NCI-H2171 treated with DMSO at 0.1 percent for 48 hours (cell line): ENCODE data around the gene CHL1.

Experiments
- DNase-seq: peaks from one replicate; lab custom pipeline; 2025; lab: John Stamatoyannopoulos, UW

CHL1 gene

DNA sequence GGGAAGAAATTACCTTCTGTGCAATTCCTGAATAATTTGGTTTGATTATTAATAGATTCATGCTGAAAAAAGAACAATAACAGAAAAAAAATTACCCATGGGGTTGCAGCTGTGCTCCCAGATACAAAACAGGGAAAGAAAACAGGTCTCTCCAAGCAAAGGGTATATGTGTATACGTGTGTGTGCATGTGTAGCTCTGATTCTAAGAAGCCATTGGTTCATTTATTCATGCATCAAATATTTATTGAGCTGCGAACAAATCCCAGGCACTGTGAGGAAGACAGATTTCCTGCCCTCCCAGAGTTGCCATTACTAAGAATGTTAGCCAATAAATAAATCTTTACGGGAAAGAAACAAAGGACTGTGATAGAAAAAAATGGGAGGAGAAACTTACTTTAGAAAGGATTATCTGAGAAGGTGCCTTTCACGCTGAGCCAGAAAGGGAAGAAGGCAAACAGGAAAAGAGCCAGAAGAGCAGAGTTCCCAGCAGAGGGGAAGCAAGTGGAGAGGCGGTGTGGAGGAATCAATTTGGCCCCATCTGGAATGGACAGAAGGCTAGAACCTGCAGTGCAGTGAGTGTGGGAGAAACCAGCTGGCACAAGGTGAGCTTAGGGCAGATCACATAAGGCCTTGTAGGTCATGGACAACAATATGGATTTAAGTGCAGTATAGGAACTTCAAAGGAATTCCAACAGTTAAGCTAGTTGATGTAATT lies 20.7 kb downstream of the CHL1 start:
- no peak for DNase-seq

GRCh38 chr3:217948-218347 lies 21.4 kb downstream of the CHL1 start:
- no peak for DNase-seq

DNA sequence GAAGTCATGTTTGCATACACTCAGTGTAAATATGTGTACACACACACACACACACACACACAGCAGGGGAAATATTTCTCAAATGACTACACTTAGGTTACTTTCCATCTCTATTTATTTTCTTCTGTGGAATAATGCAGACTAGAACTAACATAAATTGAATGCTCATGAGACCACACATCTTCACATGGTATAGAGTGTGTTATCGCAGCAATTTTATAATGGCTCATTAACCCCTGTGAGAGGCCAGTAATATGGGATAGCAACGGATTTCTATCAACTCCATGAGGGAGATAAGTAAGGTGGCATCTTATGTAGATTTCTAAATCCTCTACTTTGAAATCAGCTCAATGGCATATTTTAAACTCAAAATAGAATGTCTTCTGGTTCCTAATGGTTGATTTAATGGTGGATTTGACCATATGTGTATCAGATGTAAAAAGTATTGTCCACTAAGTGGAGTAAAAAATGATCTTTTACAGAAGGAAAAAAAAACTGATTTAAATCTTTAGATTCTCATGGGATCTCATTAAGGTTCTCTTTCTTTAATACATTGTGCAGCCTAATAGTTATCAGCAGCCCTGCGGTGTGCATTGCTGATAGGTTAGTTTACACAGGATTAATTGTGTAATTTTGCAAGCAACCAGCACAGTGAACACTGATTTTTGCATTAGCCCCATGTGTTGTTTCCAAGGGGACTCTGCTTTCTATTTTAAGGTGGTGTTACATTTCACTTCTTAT lies 32.0 kb downstream of the CHL1 start:
- DNase-seq: no peak

DNA sequence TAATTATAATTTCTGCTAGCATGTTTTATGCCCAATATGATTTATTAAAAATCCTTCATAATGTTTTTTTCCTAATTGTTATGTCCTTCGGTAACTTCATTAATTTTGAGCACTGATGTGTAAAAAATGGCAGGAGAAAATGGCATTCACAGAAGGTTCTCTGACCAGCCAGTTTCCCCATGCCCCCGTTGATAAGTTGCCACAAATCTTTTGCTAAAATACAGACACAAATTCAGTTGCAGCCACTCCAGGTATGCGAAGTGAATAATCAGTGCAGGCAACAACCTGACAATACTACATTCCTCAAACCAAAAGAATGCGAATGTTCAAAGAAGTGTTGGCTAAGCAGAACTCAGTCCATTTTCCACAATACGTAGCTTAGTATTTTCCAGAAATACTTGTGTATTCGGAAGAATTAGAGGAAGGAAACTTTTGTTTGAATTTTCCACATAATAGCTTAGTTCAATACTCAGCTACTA lies 32.7 kb downstream of the CHL1 start:
- DNase-seq: no peak

DNA sequence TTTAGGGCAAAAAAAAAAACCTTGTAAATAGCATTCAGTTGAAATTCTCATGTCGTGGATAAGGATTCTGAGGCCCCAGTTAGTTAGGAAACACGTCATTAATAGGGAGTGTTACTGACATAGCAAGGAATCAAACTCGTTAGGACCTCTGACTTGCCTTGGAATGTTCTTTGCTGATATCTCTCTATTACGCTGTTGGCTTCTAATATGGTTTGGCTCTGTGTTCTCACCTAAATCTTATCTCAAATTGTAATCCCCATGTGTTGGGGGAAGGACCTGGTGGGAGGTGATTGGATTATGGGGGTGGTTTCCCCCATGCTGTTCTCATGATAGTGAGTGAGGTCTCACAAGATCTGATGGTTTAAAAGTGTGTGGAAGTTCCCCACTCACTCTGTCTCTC lies 40.3 kb downstream of the CHL1 start:
- DNase-seq: no peak

GRCh38 chr3:242602-243355 lies 46.2 kb downstream of the CHL1 start:
- no peak for DNase-seq

GRCh38 chr3:243356-243725 lies 46.8 kb downstream of the CHL1 start:
- no peak for DNase-seq

DNA sequence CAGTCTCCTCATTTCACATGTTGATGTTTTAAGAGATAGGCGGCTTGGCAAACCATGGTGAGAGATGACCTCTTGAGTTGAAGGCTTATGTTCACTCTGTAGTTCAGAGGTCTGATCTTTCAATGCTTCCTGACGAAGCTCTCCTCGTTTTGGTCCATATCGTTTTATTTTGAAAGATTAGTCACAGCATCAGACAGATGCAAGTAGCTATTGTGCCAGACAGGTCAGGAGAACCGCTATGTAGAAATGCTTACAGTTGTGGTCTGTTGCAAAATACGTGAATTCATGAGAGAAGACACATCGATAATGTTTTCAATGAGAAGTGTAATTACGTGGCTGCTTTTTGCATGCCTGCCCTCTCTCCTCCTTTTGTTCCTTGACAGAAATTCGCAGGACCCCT lies 47.5 kb downstream of the CHL1 start:
- no peak for DNase-seq

- no peak for DNase-seq
Observed at GRCh38 chr3:247916-248315, 51.4 kb downstream of the CHL1 start.

DNA sequence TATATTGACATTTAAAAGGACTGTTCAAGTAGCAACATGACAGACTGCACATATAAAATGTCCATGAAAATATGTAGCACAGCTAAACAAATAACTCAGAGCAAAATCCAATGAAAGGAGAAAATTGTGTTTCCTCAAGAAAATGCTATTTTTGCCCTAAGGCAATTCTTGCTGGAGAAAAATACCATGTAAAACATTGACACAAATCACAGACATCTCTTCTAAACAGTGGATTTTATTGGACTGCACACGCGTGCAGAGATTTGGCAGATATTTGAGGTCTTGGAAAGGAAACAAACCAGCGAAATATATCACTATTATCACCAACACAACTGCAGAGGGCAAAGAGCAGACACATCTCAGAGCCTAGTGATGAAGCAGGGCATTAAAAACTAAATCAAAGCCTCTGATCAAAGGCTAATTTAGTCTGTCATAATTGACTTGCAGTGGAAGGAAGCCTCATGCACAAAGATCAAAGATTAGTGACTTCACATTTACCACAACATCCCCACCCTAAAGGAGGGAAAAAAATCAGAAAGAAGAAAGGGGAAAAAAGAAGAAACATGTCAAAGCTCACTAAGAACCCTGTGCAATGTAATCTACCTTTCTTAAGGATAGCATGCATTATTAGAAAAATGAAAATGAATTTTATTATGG lies 52.4 kb downstream of the CHL1 start:
- no peak for DNase-seq

DNA sequence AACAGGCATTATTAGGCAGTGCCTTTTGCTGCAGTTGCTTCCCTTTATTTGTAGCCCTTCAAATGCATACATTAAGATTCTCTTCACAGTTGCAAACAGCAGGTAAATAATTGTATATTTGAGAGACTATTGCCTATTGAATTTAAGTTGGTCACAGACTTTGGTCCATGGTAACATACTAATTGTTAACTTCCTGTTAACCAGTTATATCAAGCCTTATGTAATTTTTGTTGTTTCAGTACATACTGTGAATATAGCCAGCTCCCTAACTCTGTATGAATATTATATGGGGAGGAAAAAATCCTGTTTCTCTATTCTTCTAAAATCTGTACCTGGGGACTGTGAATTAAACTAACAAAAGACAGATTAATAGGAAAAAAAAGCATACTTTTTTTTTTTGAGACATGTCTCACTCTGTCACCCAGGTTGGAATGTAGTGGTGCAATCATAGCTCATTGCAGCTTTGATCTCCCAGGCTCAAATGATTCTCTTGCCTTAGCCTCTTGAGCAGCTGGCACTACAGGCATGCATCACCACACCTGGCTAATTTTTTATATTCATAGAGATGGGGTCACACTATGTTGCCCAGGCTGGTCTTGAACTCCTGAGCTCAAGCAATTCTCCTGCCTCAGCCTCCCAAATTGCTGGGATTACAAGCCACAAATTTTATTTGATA lies 53.2 kb downstream of the CHL1 start:
- DNase-seq: no peak

DNA sequence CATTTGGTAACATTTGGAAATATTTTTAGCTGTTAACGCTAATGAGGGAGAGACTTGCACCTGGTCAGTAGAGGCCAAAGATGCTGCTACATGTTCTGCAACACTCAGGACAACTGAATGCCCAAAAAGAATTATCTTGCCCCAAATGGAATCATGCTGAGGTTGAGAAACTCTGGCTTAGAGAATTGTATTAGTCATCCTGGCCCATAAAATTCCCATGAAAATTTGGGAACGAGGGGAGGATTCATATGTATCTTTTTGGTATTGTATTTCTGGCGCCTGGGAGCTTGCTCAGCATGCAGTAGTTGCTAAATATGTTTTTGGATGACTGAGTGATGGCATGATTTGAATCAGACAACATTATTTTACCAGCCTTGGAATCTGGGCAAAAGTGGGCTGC lies 59.9 kb downstream of the CHL1 start:
- no peak for DNase-seq

DNA sequence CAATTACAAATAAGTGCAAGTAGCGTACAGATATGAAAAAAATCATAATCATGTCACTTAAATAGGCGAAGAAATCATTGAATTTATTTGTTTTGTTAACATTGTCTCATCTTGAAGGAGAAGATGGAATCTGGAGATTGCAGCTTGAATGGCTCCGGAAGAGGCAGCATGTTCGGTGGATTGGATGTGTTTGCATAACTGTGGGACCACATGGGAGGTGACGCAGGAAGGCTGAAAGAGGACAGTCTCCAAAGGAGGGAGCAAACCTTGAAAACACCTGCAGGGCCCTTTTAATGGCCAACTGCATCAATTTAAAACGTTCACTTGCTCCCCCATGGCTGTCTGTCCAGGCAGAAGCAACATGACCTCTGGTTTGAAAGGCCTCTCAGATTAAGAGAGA lies 61.3 kb downstream of the CHL1 start:
- DNase-seq: no peak

DNA sequence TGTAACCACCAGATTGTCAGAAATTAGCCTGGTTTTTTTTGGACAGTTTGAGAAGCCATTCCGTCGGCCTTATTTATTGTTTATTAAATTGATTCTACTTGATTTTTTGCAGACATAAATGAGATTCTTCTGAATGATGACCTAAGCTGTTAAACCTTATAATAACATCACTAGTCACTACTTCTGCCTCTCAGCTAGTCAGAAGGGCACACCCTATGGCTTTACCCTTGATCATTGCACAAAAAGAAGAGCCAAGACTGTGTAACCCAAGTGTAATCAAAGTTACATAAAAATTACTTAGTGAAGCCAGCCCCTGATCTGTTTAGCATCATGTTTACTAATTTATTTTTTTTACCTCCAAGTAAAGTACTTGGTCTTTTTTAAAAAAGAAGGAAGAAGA lies 64.3 kb downstream of the CHL1 start:
- no peak for DNase-seq

DNA sequence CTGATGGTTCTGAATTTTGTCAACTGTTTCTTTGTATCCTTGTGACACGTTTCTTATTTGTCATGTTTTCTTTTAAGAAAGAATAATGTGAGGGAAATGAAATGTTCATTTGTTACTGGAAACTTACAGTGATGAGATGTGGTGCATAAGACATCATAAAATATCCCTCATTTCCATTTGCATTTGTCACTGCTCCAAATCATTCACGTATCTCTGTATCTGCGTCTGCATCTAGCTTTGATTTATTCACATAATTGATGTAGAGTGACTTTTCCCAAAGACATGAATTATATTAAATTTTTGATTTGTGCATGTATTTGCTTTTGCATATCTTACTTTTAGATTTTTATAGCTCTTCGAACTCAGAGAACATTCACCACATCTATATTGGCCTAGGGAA lies 66.8 kb downstream of the CHL1 start:
- no peak for DNase-seq

- DNase-seq: no peak
Observed at GRCh38 chr3:264394-265156, 68.0 kb downstream of the CHL1 start.

DNA sequence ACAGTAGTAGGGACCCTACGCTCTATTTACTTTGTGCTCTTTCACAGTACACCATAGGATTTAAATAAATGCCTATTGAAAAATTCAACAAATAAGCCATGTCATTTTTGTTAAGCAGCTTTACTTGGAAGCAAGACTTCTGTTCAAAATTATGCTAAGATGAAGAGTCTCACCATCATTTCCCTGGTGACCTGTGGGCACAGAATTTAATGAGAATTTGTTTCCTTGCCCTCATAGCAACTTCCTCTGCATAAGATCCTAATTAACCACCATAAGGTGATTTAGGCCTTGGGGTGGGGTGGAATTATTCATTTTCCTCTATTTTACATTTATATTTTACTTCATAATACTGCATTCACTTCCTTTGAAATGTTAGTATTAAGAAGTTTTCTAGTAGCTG lies 70.5 kb downstream of the CHL1 start:
- DNase-seq: no peak

GRCh38 chr3:270688-271087 lies 74.1 kb downstream of the CHL1 start:
- DNase-seq: no peak

DNA sequence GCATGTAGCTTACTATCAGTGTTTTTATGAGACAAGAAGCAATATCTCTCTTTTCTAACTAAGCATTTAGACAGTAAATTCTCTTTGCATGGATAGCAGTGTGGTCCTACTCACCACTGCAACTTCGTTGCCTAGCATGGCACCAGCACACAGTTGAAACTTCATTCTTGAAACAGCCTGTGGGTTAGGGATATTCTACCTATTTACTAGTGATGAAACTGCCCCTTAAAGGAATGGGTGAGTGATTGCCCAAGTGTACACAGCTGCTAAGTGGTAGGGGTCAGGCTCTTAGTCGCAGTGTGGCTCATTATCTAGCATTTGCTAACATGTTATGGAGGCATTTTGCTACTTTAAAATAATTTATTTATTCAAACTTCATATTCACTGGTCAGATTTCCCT lies 78.4 kb downstream of the CHL1 start:
- no peak for DNase-seq

DNA sequence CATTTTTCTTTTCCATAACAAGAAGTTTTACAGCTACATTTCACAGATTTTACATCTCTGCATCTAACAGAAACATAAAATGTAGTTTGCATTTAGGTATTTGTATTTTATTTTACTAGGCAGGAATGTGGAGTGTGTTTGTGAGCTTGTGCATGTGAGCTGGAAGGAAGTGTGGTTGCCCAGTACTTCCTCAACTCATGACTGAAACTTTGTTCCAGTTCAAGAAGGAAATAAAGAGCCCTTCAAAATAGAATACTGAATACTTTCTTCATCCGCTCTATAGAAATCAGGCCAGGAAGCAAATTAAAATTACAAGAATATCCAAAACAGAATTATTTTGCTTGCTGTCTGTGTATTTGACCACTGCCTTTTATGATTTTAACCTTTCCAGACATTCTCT lies 81.3 kb downstream of the CHL1 start:
- DNase-seq: no peak
